Stomach (tissue), 4 donors: ENCODE results near the gene APBA1.

Source experiments
- POLR2A ChIP-seq, 4 donors: fragments of 450-650 bp; IDR thresholded peaks; one replicate each; pipeline ENCODE4 v1.6.1; 2016; ENCODE audit warnings: antibody characterized with exemption in 4 of 4, control low read depth in 2 of 4, mild to moderate bottlenecking in 1 of 4, moderate library complexity in 1 of 4
- POLR2AphosphoS5 ChIP-seq, 3 donors: sonication (generic); formaldehyde crosslinking; IDR thresholded peaks; one replicate each; pipeline ENCODE4 v1.6.1; 2016; ENCODE audit warnings: antibody characterized with exemption in 3 of 3

- TF ChIP-seq POLR2A (IDR thresholded peaks at IDR 0.05) (no peak), POLR2AphosphoS5 (IDR thresholded peaks at IDR 0.05) (no peak)
These were observed 158.9 kb downstream of the APBA1 start for GRCh38 chr9:69513141-69513820.
